A673 (cell line): ENCODE results near the gene SIRT6. TPM values are rescaled to one million over a fixed set of nuclear protein-coding genes. Genes with fewer than 3 reads are reported as not detected.

Experiments used
- BruUV-seq: library from RNA; stranded (reverse); fragments of 400-500 nt; replicated peaks from 2 replicates; lab custom pipeline; 2021; lab: Mats Ljungman, UMichigan
- CTCF ChIA-PET: fragments of 300-600 bp; sonication (Branson Sonifier 250); formaldehyde crosslinking; loops from one replicate; lab custom pipeline; 2022; ENCODE audit warnings: antibody characterized with exemption; lab: Charles Lee
- POLR2A ChIA-PET: fragments of 300-600 bp; sonication (Branson Sonifier 250); formaldehyde crosslinking; loops from one replicate; lab custom pipeline; 2022; ENCODE audit warnings: antibody characterized with exemption; ENCODE audit not compliant: low non-redundant PET; lab: Charles Lee
- DNase-seq: peaks from one replicate; pipeline ENCODE4 v3.0.0-alpha.2; 2015; ENCODE audit warnings: low spot score
- H3K27ac ChIP-seq: fragments of 200-600 bp; sonication (generic); 2 replicates; pipeline ENCODE4 v1.5.1; 2016; ENCODE audit warnings: mixed run types, low read depth, mild to moderate bottlenecking, mixed read lengths, antibody characterized with exemption, low read length; ENCODE audit not compliant: poor library complexity, severe bottlenecking
- H3K27me3 ChIP-seq: fragments of 200-600 bp; sonication (generic); replicated peaks from 2 replicates; pipeline ENCODE4 v1.6.1; 2017; ENCODE audit warnings: mixed run types, low read depth, mild to moderate bottlenecking, mixed read lengths, antibody characterized with exemption, low read length; ENCODE audit not compliant: insufficient read depth, poor library complexity
- H3K36me3 ChIP-seq: fragments of 200-600 bp; sonication (generic); 2 replicates; pipeline ENCODE4 v1.6.1; 2016; ENCODE audit warnings: mixed run types, mild to moderate bottlenecking, mixed read lengths, antibody characterized with exemption, low read length; ENCODE audit not compliant: insufficient read depth, poor library complexity, severe bottlenecking
- H3K4me1 ChIP-seq: fragments of 200-600 bp; sonication (generic); 2 replicates; pipeline ENCODE4 v1.6.1; 2017; ENCODE audit warnings: mixed run types, mild to moderate bottlenecking, mixed read lengths, antibody characterized with exemption, low read length; ENCODE audit not compliant: insufficient read depth, poor library complexity, severe bottlenecking
- H3K4me3 ChIP-seq: fragments of 200-600 bp; sonication (generic); 2 replicates; pipeline ENCODE4 v1.5.1; 2016; ENCODE audit warnings: low read depth, mixed run types, mild to moderate bottlenecking, mixed read lengths, low read length; ENCODE audit not compliant: poor library complexity, severe bottlenecking
- H3K9me3 ChIP-seq: fragments of 200-600 bp; sonication (generic); 2 replicates; pipeline ENCODE4 v1.6.1; 2016; ENCODE audit warnings: mixed run types, low read depth, mild to moderate bottlenecking, mixed read lengths, antibody characterized with exemption, low read length; ENCODE audit not compliant: poor library complexity, severe bottlenecking
- CTCF ChIP-seq: fragments of 300-800, 200-600 bp; sonication (generic); conservative IDR thresholded peaks from 2 replicates; pipeline ENCODE4 v1.5.1; 2017; ENCODE audit warnings: low read depth, mild to moderate bottlenecking, antibody characterized with exemption, low read length, moderate library complexity, mixed read lengths
- EZH2 ChIP-seq: fragments of 200-600 bp; sonication (generic); IDR thresholded peaks from 2 replicates; pipeline ENCODE4 v1.6.1; 2017; ENCODE audit warnings: borderline replicate concordance, low read depth, mild to moderate bottlenecking, mixed read lengths, antibody characterized with exemption, low read length; ENCODE audit not compliant: poor library complexity, severe bottlenecking
- intact Hi-C: fragments of 100-400 bp; cut with micrococcal nuclease; formaldehyde crosslinking; loops from one replicate; pipeline ENCODE4 v1.10.0; 2022; ENCODE audit not compliant: unreplicated experiment
- total RNA-seq: library from RNA; stranded (reverse); gene quantifications from 2 replicates; pipeline ENCODE4 v1.2.3, GENCODE V29; 2021

Gene SIRT6
- total RNA-seq, 1 experiment from 2014 or later = 36.3 TPM

GRCh38 chr19:4199699-4200293 is 17.4 kb upstream of the SIRT6 start:
- POLR2A ChIA-PET = no interaction called here

GRCh38 chr19:4198467-4199126 is 16.2 kb upstream of the SIRT6 start:
- BruUV-seq = no TSS peak
- H3K4me1 ChIP-seq = no peaks in the 10 kb centered on the region
- no peak for DNase-seq
- TF ChIP-seq EZH2 (no peak), CTCF (no peak)
- ChIA-PET CTCF (no interaction called here), POLR2A (no interaction called here)
- intact Hi-C loops = no loop called here
- H3K36me3 ChIP-seq = no peaks in the 10 kb centered on the region
- H3K4me3 ChIP-seq = peak overlapping the region; percentile 43
- no peak overlapping the region for H3K27ac ChIP-seq
- no peaks in the 10 kb centered on the region for H3K9me3 ChIP-seq
- peaks cover 6% of the 10 kb centered on the region for H3K27me3 ChIP-seq

More at GRCh38 chr19:4199699-4200293, 17.4 kb upstream of the SIRT6 start:
- TF ChIP-seq EZH2 = no peak
- no peak for TF ChIP-seq CTCF
- Histone ChIP-seq H3K36me3 (no peaks in the 10 kb centered on the region), H3K9me3 (no peaks in the 10 kb centered on the region), H3K27me3 (peaks cover 6% of the 10 kb centered on the region), H3K4me1 (no peaks in the 10 kb centered on the region), H3K4me3 (no peak overlapping the region), H3K27ac (no peak overlapping the region)
- CTCF ChIA-PET = no interaction called here
- DNase-seq = no peak
- no TSS peak for BruUV-seq
- intact Hi-C loops = loop anchor here (10.0 kb wide), 1 partner anchor 55 kb away; no protein-coding TSS in a partner anchor

- ChIA-PET CTCF (no interaction called here), POLR2A (no interaction called here)
- peak overlapping the region; percentile 43 for H3K4me3 ChIP-seq
- no peaks in the 10 kb centered on the region for H3K36me3 ChIP-seq
- H3K27me3 ChIP-seq = peaks cover 6% of the 10 kb centered on the region
- H3K9me3 ChIP-seq = no peaks in the 10 kb centered on the region
- DNase-seq = no peak
- H3K27ac ChIP-seq = no peak overlapping the region
- intact Hi-C loops = no loop called here
- BruUV-seq = no TSS peak
- H3K4me1 ChIP-seq = no peaks in the 10 kb centered on the region
- TF ChIP-seq EZH2 = no peak
Measured at GRCh38 chr19:4197625-4198466, 15.5 kb upstream of the SIRT6 start.
